Fibroblast of skin of scalp (primary cell): Measurements from ENCODE around the gene NSD1.
A peak's percentile ranks its signal among the peaks of the same experiment; 100 is the strongest.
"Not testable (repeated sequence)": the region's sequence is repeated elsewhere in the genome, so short reads cannot be mapped to it uniquely, and the experiment has no call there.

Experiments
- DNase-seq: peaks from one replicate; pipeline ENCODE4 v3.0.0-alpha.2; 2013

The NSD1 gene

DNA sequence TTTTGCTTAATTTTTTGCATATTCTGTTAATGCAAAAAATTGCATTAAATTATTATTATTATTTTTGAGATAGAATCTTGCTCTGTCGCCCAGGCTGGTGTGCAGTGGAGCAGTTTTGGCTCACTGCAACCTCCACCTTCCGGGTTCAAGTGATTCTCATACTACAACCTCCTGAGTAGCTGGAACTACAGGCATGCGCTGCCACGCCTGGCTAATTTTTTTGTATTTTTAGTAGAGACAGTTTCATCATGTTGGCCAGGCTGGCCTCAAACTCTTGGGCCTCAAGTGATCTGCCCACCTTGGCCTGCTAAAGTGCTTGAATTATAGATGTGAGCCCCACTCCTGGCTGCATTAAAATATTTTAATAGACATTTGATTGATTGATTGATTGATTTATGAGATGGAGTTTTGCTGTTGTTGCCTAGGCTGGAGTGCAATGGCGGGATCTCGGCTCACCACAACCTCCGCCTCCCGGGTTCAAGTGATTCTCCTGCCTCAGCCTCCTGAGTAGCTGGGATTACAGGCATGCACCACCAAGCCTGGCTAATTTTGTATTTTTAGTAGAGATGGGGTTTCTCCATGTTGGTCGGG lies 44.4 kb downstream of the NSD1 start:
- DNase-seq, result not testable (repeated sequence)

DNA sequence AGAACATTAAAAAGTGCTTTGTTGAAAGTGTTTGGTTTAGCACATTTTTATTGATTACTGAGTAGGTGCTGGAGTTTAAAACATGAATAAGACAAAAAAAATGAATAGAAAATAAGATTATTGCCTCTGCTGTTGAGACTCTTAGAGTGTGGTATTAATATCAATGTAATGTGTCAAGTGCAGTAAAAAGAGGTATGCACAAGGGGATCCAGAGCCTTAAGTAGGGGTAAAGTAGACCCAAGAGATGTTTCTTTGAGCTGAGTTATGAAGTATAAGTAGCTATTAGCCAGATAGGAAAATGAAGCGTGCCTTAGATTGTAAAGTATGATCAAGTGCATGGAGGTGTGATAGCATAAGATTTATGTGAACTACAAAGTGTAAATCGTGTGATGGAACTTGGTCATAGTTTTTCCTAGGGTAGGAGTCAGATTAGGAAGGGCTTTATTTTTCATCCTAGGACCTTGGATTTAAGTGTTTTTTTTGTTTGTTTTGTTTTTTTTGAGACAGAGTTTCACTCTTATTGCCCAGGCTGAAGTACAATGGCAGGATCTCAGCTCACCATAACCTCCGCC lies 45.2 kb downstream of the NSD1 start:
- DNase-seq, result no peak

DNA sequence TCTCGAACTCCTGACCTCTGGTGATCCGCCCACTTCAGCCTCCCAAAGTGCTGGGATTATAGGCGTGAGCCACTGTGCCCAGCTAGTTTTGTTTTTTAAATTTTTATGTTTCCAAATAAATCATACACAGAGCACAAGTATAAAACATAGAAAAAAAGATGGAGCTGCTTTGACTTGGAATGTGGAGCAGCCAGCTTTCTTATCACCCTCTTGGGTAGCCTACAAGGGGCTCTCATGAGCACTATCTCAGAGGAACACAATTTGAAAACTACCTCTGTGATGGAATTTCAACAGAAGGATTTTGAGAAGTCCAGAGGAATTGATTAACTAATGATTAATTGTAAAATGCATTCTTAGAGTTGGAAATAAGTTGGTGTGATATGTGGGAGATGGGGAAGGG lies 45.9 kb downstream of the NSD1 start:
- no peak for DNase-seq

DNA sequence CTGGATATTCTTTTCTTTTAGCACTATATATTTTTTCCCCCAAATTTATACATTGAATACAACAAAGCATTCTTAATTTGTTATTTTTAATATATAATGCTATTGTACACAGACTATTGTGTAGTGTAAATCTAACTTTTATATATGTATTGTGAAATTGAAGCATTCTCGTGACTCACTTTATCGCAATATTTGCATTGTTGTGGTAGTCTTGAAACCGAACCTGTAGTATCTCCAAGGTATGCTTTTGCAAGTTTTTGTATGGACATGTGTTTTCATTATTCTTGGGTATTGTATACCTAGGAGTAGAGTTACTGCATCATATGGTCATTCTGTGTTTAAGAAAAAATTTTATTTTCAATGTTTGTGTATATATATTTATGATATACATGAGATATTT lies 49.6 kb downstream of the NSD1 start:
- no peak for DNase-seq

GRCh38 chr5:177183766-177184360 lies 50.3 kb downstream of the NSD1 start:
- no peak for DNase-seq

- no peak for DNase-seq
Measured at GRCh38 chr5:177185993-177186392, 52.4 kb downstream of the NSD1 start.

DNA sequence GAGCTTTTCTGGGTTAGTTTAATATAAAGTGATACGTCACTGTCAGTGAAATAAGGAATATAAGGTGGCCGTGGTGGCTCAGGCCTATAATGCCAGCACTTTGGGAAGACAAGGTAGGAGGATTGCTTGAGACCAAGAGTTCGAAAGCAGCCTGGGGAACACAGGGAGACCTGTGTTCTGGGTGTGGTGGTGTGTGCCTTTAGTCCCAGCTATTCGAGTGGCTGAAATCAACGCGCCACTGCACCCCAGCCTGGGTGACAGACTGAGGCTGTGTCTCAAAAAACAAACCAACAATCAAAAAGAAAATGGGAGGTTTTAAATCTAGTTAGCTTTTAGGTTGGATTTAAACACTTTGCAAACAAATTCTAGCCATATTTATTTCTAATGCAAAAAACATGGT lies 53.1 kb downstream of the NSD1 start:
- DNase-seq, result no peak

DNA sequence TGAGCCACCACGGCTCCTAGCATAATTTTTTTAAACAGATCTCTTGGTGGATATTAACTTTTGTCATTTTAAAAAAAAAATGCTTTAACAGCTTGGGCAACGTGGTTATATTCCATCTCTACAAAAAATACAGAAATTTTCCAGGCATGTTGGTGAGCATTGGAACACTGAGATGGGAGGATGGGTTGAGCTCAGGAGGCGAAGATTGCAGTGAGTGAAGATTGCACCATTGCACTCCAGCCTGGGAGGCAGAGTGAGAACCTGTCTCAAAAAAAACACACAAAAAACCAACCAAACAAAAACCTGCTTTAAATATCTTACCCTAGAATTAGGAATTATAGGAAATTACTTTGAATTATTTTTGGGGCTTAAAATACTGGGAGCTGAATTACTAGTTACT lies 55.2 kb downstream of the NSD1 start:
- DNase-seq, result no peak

- DNase-seq, result peak; percentile 17
Measured at GRCh38 chr5:177189416-177189815, 55.8 kb downstream of the NSD1 start.

DNA sequence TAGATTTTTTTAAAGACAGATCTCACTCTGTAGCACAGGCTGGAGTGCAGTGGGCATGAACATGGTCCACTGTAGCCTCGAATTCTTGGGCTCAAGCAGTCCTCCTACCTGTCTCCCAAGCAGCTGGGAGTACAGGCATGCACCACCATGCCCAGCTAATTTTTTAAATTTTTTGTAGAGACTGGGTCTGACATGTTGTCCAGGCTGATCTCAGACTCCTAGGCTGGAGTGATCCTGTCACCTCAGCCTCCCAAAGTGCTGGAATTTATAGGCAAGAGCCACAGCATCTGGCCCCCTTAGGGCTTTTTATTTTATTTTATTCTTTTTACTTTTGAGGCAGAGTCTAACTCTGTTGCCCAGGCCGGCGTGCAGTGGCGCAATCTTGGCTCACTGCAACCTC lies 56.4 kb downstream of the NSD1 start:
- no peak for DNase-seq

DNA sequence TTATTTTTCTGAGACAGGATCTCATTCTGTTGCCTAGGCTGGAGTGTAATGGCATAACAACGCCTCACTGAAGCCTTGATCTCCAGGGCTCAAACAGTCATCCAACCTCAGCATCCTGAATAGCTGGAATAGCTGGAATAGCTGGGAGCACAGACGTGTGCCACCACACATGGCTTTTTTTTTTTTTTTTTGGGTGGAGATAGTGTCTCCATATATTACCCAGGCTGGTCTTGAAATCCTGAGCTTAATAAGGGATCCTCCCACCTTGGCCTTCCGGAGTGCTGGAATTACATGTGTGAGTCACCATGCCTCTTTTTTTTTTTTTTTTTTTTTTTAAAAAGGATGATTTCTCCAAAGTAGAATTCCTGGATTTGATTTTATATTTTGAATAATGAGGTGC lies 60.7 kb downstream of the NSD1 start:
- DNase-seq, result peak; percentile 98

DNA sequence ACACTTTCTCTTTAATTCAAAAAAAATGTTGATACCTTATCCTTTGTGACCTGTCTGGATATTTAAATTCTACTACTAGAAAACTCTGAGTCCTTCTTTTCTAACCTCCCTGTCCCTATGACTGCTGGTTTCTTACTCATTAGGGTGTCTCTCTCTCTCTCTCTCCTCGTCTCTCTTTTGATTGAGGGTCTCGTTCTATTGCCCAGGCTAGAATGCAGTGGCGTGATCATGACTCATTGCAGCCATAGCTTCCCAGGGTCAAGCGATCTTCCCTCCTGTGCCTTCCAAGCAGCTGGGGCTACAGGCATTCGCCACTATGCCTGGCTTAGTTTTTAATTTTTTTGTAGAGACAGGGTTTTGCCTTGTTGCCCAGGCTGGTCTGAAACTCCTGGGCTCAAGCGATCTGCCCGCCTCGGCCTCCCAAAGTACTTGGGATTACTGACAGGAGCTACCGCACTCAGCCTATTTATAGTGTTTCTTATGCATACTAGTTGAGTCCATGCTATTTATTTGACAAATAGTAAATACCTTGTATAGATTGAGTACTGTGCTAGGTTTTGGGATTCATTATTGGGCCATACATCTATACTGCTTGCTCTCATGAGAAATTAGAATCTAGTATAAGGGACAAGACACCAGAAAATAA lies 61.9 kb downstream of the NSD1 start:
- no peak for DNase-seq

DNA sequence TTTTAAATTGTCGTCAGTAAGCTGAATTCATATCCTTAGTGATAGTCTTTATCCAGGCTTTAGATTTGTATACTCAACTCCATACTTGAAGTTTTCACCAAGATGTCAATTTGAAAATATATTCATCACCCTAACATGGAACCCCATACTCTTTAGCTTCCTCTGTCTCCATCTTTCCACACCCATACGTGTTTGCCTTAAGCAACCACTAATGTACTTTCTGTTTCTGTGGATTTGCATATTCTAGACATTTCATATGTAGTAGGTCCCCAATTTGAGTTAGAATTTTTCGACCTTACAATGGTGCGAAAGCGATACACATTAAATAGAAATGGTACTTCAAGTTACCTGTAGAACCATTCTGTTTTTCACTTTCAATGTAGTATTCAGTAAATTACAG lies 65.2 kb downstream of the NSD1 start:
- DNase-seq, result no peak

DNA sequence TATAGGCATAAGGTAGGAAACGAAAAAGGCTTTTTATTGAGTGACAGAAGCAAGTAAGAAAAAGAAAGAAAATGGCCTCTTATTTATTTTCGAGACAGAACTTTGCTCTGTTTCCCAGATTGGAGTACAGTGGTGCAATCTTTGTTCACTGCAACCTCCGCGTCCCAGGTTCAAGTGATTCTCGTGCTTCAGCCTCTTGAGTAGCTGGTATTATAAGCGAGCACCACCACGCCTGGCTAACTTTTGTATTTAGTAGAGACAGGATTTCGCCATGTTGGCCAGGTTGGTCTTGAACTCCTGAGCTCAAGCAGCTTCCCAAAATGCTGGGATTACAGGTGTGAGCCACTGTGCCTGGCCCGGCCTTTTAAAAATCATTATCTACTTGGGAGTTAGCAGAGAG lies 70.7 kb downstream of the NSD1 start:
- DNase-seq, result no peak

GRCh38 chr5:177209610-177210009 lies 76.0 kb downstream of the NSD1 start:
- no peak for DNase-seq

GRCh38 chr5:177212242-177212641 lies 78.7 kb downstream of the NSD1 start:
- DNase-seq, result no peak

DNA sequence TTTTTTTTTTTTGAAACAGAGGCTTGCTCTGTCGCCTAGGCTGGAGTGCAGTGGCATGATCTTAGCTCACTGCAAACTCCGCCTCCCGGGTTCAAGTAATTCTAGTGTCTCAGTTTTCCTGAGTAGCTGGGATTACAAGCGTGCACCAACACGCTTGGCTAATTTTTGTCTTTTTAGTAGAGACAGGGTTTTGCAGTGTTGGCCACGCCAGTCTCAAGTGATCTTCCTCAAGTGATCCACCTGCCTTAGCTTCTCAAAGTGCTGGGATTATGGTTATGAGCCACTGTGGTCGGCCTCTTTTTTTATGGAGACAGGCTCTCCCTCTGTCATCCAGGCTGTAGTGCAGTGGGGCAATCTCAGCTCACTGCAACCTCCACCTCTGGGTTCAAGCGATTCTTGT lies 87.0 kb downstream of the NSD1 start:
- DNase-seq, result no peak

- no peak for DNase-seq
Measured at GRCh38 chr5:177222269-177222668, 88.7 kb downstream of the NSD1 start.

DNA sequence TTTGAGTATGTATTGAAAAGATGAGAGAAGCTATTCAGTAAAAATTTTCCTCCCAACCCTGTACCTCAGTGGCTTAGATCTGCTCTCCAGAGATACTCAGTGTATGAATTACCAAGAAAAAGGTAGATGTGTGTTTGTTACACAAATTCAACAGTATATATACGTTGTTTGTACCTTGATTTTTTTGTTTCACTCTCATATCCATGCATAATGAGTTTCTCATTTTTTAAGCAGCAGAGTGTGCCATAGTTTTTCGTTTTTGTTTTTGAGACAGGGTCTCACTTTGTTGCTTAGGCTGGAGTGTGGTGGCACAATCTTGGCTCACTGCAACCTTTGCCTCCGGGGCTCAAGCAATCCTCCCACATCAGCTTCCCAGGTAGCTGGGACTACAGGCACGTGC lies 92.2 kb downstream of the NSD1 start:
- no peak for DNase-seq

GRCh38 chr5:177226860-177227259 lies 93.3 kb downstream of the NSD1 start:
- no peak for DNase-seq

- DNase-seq, result no peak
Measured at GRCh38 chr5:177228751-177229150, 95.2 kb downstream of the NSD1 start.

DNA sequence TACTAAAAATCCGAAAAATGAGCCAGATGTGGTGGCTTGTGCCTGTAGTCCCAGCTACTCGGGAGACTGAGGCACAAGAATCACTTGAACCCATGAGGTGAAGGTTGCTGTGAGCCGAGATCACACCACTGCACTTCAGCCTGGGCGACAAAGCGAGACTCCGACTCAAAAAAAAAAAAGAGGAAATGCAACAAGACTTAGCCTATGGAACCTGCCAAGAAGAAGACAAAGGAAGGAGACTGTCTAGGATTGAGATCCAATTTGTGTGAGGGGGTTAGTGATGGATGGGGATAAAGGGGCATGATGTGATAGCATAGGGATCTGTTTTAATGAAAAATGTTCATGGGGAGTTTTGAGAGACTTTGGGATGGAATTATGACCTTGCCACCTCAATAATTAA lies 97.1 kb downstream of the NSD1 start:
- DNase-seq, result no peak

- DNase-seq, result no peak
Measured at GRCh38 chr5:177231479-177232250, 98.1 kb downstream of the NSD1 start.
